Measurements from ENCODE around the gene RIC8A.
"Not testable (repeated sequence)": the region's sequence is repeated elsewhere in the genome, so short reads cannot be mapped to it uniquely, and the experiment has no call there.

The RIC8A gene

DNA sequence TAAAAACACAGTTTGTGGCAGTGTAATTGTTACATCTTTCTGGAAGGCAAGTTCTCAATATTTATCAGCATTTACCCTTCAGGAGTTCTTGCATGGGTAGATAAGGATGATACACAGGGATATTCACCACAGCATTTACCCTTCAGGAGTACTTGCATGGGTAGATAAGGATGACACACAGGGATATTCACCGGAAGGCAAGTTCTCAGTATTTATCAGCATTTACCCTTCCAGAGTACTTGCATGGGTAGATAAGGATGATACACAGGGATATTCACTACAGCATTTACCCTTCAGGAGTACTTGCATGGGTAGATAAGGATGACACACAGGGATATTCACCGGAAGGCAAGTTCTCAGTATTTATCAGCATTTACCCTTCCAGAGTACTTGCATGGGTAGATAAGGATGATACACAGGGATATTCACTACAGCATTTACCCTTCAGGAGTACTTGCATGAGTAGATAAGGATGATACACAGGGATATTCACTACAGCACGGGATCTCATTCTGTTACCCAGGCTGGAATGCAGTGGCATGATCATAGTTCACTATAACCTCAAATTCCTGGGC, 13.2 kb downstream of the RIC8A start:
- DNase-seq: not testable (repeated sequence)

DNA sequence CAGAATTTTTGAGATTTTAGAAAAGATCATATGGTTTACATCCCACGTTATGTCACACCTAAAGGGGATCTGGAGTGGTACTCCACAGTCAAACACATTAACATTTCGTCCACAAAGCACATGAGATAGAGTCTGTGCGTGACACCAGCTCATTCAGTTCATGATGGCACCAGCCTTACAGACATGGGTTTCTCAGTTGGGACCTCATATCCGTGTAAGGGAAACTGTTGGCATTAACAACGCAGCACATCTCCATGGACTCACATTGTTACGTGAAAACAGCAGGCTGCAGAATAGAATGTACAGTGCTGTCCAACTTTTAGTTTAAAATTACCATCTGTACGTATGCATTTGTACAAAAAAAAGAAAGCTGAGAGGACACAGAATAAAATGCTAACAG, 14.0 kb downstream of the RIC8A start:
- no peak for DNase-seq

DNA sequence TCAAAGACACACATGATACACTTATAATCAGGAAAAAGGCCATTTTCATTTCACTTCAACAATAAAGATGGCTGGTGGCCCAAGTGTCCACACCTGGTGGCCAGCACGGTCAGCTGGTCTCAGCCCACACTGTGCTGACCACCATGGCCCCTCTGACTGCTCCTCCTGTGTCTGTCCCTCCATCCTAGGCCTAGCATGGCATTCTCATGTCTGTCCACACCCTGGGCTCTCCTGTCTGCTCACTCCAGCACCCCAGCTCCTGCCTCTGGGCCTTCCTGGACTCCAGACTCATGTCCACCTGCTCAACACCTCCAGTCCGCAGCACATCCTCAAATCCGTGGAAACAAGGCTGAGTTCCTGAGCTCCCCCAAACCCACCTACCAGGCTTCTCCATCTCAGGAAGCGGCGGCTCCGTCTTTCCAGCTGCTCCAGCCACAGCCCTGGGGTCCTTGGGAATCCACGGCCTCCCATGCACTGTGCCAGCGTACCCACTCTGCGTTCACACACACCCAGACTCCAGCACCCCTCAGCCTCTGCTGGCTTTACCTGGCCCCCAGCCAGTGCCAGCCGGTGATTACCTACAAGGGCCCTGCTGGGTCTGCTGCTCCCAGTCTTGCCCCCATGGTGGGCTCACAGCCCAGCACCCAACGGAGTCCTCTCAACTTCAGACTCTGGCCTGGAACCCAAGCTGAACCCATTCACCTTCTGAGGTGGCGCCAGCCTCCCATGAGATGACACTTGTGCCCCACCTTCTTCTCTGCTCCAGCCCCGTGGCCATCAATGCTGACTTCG, 14.7 kb downstream of the RIC8A start:
- no peak for DNase-seq

DNA sequence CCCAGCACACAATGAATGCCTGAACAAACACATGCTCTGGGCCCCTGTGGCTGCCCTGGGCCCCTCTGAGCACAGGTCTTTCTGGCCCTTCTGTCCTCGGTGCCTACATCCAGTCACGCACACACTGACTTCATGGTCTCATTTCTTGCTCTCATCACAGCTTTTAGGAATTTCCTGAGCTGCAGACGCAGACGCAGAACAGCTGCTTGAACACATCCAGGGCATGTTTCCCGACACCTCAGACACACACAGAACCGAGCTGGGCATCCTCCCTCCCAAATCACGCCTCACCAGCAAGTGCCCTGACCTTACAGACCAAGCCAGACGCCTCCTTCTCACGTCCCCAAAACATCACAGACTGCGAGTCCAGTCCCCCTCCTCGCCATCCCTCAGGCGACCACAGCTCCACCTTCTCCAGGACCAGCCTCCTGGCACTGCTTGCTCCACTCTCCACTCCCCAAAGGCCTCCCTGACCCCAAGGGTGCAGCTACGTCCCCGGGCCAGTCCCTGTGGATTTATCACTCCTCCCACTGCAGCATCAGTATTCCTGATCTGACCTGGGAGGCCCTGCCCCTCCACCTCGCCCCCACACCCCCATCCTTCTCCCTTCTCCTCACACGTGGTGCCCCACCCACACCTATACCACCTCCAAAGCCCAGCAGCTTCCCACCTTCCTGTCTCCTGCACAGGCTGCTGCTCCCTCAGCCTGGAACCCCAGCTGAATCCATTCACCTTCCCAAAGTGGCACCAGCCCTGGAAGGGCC, 15.7 kb downstream of the RIC8A start:
- no peak for DNase-seq

DNA sequence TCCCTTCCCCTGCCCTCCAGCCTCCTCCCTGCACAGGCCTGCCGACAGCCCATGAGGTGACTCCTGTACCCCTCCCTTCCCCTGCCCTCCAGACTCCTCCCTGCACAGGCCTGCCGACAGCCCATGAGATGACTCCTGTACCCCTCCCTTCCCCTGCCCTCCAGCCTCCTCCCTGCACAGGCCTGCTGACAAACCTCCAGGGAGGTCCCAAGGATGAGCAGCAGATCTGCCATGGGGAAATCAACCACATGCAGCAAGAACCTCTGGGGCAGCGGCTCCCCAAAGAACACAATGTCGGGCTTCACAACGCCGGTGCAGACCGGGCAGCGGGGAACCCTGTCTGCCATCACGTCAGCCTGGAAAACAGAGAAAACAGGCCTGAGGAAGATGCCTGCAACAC, 16.4 kb downstream of the RIC8A start:
- no peak for DNase-seq

DNA sequence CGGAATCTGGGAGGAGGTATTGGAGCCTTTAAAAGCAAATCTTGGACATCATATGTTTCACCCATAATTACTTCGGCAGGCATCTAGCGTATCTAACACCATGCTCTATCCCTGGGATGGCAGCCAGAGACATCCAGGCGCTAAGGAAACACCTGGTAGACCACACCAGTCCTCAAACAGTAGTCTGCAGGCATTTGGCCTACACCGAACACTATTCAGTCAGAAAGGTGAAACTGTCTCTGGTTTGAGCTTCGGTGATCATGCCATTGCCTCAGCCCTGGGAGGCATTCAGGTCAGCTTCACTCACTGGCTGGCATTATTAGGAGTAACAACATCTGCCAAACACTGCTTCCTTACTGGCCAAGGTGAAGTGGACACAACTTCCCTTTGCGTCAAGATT, 16.9 kb downstream of the RIC8A start:
- DNase-seq: no peak

DNA sequence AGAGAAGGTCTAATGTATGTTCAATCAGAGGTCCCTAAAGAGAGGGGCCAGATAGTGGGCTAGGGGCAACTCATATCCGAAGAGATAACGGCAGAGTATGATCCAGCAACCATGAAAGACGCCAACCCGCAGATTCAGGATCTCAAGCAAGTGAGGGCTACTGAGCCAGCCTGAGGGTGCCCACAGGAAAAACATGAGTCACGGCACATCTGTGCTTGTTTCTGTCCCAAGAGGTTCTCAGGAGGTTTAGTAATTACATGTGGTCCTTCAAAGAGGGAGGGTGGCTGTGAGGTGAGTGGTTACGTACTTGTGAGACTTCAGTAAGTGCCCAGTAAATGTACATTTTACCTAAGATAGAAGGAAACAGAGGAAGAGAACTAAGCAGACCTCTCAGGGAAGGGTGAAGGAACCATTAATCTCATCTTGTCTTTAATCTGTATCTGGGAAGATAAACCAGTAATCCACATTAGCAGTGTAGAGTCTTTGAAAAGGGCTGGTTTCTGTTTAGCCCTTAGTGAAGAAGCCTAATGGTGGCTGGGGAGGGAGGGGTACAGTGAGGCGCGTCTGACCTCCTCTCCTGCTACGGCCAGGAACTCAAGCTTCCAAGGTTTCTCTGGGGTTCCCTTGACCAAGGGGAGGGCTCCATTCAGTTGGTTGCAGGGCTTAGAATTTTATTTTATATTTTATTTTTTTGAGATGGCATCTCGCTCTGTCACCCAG, 18.4 kb downstream of the RIC8A start:
- no peak for DNase-seq

DNA sequence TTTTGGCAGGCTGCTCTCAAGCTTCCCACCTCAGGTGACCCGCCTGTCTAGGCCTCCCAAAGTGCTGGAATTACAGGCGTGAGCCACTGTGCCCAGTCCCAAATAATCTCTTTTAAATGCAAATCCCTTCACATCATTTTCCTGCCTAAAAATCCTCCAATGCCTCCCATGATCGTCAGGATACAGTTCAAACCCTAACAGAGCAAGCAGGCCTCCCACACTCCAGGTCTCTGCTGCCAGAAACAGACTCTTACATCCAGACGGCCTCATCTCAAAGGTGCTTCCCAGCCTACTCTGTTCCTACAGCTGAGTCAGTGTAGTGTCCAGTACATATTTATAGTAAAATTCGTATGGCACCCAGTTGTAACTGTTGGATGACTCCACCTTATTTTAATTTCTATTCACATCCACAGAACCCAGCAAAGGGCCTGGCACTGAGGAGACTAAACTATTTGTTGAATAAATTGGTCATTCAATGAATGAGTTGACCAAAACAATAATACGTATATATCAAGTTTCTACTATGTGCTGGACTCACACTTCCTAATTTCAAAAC, 20.4 kb downstream of the RIC8A start:
- DNase-seq: no peak

DNA sequence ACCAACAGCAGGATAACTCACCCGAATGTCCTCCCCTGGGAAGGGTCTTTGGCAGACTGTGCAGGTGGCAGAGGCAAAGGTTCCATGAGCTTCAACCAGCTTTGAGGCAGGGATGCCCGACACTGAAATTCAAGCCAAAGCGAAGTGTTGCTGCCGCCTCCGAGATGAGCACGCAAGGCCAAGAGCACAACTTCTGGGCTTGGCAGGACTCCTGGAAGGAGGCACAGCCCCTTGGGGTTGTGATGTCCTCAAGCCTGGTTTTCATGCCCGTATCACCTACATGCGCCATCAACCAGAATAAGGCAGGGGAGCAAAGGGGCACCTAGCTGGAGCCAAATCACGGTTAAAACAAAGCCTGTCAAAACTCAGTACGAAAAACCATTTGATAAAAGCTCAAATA, 22.9 kb downstream of the RIC8A start:
- DNase-seq: no peak

DNA sequence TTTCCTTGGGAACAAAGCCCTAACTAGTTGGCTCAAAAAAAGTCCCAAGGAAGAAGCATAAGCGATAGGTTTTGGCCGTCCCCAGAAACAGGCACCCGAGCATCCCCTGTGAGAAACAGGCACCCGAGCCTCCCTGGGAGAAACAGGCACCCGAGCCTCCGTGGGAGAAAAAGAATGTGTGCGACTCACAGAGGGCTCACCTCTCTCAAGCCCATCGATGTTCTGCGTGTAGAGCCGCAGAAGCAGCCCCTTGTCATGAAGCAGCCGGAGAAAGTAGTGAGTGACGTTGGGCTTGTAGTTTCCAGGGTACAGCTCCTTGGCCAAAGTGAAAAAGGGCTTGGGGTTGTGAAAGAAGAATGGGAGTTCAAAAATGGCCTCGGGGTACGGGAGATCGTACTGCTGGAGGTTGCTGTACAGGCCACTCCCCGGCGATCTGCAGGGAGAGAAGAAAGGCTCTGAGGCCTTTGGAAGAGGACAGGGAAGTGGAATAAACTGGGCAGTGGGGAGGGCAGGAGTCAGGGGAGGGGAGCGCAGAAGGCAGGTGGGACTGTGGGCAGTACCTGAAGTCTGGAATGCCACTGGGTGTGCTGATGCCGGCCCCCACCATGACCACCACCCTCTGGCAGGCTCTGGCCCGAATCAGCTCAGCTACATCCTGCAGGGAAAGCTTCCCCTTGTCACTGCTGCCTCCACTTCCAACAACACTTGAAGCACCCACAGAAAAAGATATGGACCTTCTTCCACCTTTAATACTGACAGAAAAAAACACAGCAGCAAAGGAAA, 25.5 kb downstream of the RIC8A start:
- no peak for DNase-seq

DNA sequence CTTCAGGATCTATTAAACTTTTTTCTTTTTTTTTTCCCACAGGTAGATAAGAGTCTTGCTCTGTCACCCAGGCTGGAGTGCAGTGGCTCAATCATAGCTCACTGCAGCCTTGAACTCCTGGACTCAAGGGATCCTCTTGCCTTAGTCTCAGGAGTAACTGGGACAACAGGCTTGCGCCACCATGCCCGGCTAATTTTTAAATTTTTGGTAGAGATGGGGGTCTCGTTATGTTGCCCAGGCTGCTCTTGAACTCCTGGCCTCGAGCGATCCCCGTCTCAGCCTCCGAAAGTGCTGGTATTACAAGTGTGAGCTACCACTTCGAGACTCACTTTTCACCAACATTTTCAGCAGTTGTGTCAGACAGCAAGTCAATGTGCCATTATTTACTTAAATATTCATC, 27.7 kb downstream of the RIC8A start:
- no peak for DNase-seq

DNA sequence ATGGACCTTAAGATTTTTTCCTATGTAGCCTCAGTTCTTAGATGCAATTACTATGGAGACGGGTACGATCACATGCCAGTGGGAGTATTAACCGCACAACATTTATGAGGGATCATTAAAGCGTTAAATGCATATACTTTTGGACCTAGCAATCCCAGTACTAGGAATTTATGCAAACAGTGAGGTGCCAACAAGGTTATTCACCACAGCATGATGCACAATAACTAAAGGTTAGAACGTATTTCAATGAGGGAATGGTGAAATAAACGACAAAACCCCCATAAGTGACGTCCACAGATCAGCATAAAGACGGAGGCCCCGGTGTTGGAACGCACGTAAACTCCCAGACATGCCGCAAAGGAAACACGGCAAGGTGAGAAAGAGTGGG, 28.1 kb downstream of the RIC8A start:
- peak; percentile 65 for DNase-seq

DNA sequence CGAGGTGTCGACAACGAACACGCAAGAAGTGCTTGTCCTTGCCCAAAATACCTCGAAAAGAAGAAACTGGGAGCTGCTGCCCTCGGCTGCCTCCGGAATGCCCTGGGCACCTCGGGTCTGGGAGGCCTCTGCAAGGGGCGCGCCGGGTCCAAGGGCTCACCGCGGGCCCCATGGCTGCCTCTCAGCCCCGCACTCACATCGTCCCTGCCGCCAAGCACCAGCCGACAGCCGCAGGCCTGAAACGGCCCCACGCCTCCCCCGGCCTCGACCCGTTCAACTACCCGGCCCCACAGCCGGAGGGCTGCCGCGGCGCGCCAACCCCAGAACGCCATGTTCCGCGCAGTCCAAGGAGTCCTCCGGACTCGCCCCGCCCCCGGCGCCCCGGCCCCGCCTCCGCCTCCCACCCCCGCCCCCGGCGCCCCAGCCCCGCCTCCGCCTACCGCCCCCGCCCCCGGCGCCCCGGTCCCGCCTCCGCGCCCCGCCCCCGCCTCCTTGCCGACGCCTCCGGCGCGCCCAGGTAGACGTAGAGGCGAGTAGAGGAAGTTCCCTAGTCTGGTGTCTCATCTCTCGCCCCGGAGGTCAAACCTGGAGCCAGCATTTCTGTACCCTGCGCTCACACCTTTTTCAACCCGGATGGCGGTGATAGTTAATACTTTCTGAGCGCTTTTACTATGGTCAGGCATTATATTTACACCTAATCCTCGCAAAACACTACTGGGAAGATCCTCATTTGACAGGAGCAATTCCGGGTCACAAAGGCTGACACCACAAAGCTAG, 28.7 kb downstream of the RIC8A start, which contains the start of gene SIRT3:
Gene SIRT3, minus strand, starts transcription at position 346 of the 777 bp plus-strand sequence. Its CDS starts 14 bp downstream, at position 332.
- DNase-seq: peak; percentile 76

DNA sequence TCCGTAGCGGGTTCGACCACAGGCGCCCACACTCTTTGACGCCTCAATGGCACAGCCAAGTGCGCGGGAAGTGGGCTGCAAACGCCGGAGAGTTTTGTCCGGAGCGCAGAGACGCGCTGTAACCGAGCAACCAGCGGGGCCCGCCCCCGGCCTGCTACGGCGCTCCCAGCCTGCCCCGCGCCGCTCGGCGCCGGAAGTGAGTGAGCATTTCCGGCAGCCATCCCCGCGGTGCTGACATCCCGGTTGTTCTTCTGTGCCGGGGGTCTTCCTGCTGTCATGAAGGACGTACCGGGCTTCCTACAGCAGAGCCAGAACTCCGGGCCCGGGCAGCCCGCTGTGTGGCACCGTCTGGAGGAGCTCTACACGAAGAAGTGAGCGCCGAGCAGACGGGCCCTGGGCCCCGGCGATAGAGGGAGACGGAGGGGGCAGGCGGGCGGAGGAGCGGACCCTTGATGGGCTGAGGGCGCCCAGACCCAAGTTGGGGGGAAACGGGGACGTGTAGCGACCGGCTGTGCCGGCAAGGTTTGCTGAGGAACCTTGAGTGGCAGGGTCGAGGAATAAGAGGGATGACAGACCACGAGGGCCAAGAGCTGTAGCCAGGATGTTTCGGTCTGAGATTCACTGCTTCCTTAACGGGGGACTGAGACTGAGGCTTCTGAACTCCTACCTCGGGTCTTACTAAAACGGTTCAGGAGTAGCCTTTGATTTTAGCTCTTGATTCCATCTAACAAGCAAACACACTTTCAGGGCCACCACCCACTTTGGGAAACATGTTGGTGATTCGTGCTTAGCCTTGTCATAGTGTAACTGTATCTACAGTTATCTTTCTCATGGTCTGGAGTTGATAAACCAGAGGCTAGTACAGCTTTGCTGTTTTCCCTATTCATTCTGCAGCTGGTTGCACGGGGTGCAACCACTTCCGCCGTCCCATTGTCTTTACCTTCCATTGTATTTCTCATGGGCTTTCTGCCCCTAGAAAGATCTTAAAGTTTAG, 29.6 kb downstream of the RIC8A start, which contains the start of gene PSMD13:
Gene PSMD13, plus strand, starts transcription at position 203 of the 994 bp plus-strand sequence. Its CDS starts 74 bp downstream, at position 277.
- peak; percentile 77 for DNase-seq

DNA sequence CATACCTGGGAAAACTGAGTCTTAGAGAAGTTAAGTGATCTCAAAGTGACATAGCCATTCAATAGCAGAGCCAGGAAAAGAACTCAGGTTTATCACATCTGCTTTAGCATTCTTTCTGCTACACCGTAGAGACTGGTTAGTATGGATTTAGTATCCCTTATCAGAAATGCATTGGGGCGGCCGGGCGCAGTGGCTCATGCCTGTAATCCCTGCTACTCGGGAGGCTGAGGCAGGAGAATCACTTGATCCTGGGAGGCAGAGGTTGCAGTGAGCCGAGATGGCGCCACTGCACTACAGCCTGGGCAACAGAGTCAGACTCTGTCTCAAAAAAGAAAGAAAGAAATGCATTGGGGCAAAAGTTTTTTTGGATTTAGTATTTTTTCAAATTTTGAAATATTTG, 30.8 kb downstream of the RIC8A start:
- not testable (repeated sequence) for DNase-seq

DNA sequence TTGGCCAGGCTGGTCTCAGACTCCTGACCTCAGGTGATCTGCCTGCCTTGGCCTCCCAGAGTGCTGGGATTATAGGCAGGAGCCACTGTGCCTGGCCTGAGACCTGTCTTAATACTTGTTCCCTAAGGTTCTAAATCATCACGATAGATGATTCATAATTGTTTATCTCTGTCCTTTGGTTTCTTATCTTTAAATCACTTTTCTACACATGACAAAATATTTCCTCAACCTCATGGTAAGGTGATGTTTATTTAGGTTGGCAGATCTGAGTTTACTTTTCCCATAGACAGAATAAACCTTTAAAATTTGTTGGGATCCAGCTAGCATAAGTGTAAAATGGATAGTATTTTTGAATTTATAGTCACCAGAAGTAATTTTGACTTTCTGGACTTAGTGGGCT, 32.8 kb downstream of the RIC8A start:
- DNase-seq: no peak

DNA sequence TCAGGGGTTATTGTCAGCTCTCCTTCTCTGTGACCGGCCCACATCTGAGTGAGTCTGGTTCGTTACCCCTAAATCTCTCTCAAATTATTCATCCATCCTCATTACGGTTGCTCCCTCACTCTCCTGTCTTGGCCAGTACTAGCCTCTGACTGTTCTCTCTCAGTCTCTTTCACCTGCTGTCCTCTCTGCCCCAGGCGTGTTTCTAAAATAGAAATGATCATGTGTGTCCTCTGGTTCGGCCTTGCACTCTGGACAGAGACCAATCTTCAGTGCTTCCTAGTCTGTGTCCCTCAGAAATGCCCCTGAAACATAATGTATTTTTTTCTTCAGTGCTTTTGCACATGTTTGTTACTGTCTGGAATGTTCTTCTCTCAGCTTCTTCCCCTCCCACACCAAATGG, 34.1 kb downstream of the RIC8A start:
- no peak for DNase-seq

DNA sequence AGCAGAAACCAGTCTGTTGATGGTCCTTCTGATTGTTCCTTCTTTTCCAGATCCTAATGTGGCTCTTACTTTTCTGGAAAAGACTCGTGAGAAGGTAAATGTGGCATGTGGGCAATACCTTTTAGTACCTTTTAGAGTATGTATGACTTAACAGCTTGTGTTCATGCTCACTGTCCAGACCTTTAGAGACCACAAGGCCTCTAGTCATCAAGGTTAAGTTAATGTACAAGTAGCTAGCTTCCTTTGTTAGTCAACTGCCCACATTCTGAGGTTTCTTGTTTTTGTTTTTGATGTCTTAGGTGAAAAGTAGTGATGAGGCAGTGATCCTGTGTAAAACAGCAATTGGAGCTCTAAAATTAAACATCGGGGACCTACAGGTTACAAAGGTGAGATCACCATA, 36.9 kb downstream of the RIC8A start:
- DNase-seq: no peak

DNA sequence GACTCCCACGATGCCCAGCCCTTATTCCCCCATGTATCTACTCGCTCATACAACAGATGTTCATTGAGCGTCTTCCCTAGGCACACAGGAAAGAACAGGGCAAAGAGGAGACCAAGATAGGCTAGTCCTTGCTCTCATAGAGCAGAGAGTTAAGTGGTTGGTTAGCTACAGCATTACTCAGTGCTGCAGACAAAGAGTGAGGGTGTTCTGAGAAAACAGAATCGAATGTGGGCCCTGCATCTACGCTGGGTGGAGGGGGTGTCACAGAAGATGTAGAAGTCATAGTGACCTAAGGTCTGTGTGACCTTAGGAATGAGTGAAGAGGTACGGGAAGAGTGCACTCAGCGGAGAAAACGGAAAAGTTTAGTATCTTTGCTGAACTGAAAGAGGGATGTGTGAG, 41.6 kb downstream of the RIC8A start:
- no peak for DNase-seq

DNA sequence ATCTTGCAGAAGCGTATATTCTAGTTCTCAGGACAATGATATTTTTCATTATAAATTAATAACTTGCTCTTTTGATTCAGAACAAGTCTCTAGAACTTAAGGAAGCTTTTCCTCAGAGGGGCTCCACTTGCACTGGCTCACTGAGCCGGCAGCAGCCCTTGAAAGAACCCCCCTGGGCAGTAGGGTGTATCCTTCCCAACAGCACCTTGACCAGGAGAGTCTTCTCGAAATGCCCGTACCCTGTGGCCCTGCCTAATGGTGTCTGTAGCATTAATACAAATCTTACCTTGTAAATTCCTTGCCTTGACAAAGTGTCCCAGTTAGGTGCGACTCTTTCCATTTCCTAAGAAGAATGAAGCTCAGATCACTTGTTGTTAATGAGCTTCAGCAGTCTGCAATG, 42.8 kb downstream of the RIC8A start:
- no peak for DNase-seq
